Fibroblast of lung (primary cell): Measurements from ENCODE around the gene TSPAN18.

ENCODE experiments used
- EZH2 ChIP-seq: IDR thresholded peaks from 2 replicates; pipeline ENCODE4 v1.5.1; 2012; ENCODE audit warnings: low read length, control low read depth, mild to moderate bottlenecking; ENCODE audit errors: missing control alignments
- TF ChIP-seq, protein P1 (sequence below), 2 donors: IDR thresholded peaks in 1 of 2; conservative IDR thresholded peaks in 1 of 2; 1 replicate in 1 of 2; 2 replicates in 1 of 2; pipeline ENCODE4 v1.5.1; 2011 to 2012; ENCODE audit warnings: low read length in 2 of 2, control low read depth in 1 of 2, inconsistent platforms in 1 of 2, low read depth in 1 of 2, mild to moderate bottlenecking in 1 of 2

DNA sequence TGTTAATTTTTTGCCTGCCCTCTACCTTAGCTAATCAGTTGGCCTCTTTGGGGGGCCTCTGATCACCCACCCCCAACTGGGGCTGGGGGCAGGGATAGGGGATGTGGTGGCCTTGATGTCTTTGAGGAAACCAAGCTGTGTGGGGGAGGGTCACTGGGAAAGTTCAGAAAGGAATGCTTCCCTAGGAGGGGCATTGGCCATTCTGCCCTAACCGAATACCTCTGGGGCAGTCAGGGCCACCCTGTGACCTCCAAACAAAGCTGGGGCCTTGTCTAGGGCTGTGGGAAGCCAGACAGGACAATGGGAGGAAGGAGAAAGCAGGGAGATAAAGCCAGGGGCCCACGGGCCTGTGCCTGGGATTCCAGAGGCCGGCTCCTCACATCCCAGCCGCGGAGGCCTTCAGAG, 97.5 kb downstream of the TSPAN18 start:
- TF ChIP-seq, protein P1, sequence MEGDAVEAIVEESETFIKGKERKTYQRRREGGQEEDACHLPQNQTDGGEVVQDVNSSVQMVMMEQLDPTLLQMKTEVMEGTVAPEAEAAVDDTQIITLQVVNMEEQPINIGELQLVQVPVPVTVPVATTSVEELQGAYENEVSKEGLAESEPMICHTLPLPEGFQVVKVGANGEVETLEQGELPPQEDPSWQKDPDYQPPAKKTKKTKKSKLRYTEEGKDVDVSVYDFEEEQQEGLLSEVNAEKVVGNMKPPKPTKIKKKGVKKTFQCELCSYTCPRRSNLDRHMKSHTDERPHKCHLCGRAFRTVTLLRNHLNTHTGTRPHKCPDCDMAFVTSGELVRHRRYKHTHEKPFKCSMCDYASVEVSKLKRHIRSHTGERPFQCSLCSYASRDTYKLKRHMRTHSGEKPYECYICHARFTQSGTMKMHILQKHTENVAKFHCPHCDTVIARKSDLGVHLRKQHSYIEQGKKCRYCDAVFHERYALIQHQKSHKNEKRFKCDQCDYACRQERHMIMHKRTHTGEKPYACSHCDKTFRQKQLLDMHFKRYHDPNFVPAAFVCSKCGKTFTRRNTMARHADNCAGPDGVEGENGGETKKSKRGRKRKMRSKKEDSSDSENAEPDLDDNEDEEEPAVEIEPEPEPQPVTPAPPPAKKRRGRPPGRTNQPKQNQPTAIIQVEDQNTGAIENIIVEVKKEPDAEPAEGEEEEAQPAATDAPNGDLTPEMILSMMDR (conservative IDR thresholded peaks at IDR 0.05 in 1 of 2, IDR thresholded peaks at IDR 0.05 in 1 of 2; ENCODE audit: low read depth in 1 of 2, low read length in 2 of 2) = no peak
- TF ChIP-seq EZH2 = no peak
